H1 (cell line): ENCODE results near the gene SMARCAL1. TPM values are rescaled to one million over a fixed set of nuclear protein-coding genes. Genes with fewer than 3 reads are reported as not detected.
A peak's percentile ranks its signal among the peaks of the same experiment; 100 is the strongest.

ENCODE experiments used
- CBX5 ChIP-seq: fragments of 300-800, 300-1000 bp; sonication (generic); IDR thresholded peaks from 2 replicates; pipeline ENCODE4 v1.7.1; 2016; ENCODE audit warnings: antibody characterized with exemption, low read length, low read depth
- FOSL1 ChIP-seq: IDR thresholded peaks from 2 replicates; pipeline ENCODE4 v1.6.1; 2011; ENCODE audit warnings: mild to moderate bottlenecking, low read depth, low read length, moderate library complexity; ENCODE audit not compliant: insufficient read depth
- KDM4A ChIP-seq: IDR thresholded peaks from one replicate; pipeline ENCODE4 v1.7.1; 2012; ENCODE audit warnings: low read depth, mild to moderate bottlenecking, moderate library complexity, low read length, inconsistent platforms; ENCODE audit not compliant: severe bottlenecking
- KDM5A ChIP-seq: fragments of 200-600 bp; IDR thresholded peaks from 2 replicates; pipeline ENCODE4 v1.7.1; 2012; ENCODE audit warnings: mild to moderate bottlenecking, low read length, inconsistent platforms, mixed read lengths
- NRF1 ChIP-seq: IDR thresholded peaks from 2 replicates; pipeline ENCODE4 v1.6.1; 2011; ENCODE audit warnings: mild to moderate bottlenecking, low read depth, low read length, improper control_type of control experiment
- POLR2A ChIP-seq, 2 experiments: IDR thresholded peaks; 1 replicate in 1 of 2; 2 replicates in 1 of 2; pipeline ENCODE4 v1.6.1; 2011; ENCODE audit warnings: low read depth in 2 of 2, low read length in 2 of 2, mild to moderate bottlenecking in 2 of 2; ENCODE audit errors: control extremely low read depth in 1 of 2
- POLR2AphosphoS5 ChIP-seq: IDR thresholded peaks from 2 replicates; pipeline ENCODE4 v1.6.1; 2011; ENCODE audit warnings: low read depth, low read length
- RBBP5 ChIP-seq: IDR thresholded peaks from 2 replicates; pipeline ENCODE4 v1.7.1; 2012; ENCODE audit warnings: low read depth, mild to moderate bottlenecking, inconsistent platforms, low read length, moderate library complexity, borderline replicate concordance
- SP4 ChIP-seq: IDR thresholded peaks from 2 replicates; pipeline ENCODE4 v1.6.1; 2012; ENCODE audit warnings: low read length, inconsistent platforms
- TEAD4 ChIP-seq: IDR thresholded peaks from 2 replicates; pipeline ENCODE4 v1.6.1; 2012; ENCODE audit warnings: low read depth, low read length, inconsistent platforms, mixed read lengths
- polyA plus RNA-seq, 7 experiments: library from polyadenylated mRNA; depleted of rRNA in 3 of 7; stranded (reverse) in 5 of 7; unstranded in 2 of 7; fragments of >200 nt in 5 of 7; fragments of 200-250 nt in 2 of 7; gene quantifications; 1 replicate in 5 of 7; 2 replicates in 1 of 7; 4 replicates in 1 of 7; pipeline versions ENCODE4 v1.2.1 to v1.2.3, GENCODE V29; 2011 to 2013; ENCODE audit warnings: missing spikeins in 2 of 7, mixed read lengths in 2 of 7
- total RNA-seq: library from RNA; stranded (reverse); fragmentation: NEBNext Ultra II Directional; extraction: Animal tissue kit (Norgen Biotek cat#: 25700); gene quantifications from 2 replicates; pipeline ENCODE4 v1.2.1, GENCODE V29; 2021
- TF ChIP-seq, protein P1 (sequence below): fragments of 300-600 bp; sonication (generic); IDR thresholded peaks from 2 replicates; pipeline ENCODE4 v1.7.1; 2012; ENCODE audit warnings: low read length, moderate library complexity, mild to moderate bottlenecking, inconsistent platforms; ENCODE audit not compliant: insufficient replicate concordance

The SMARCAL1 gene
- total and polyA plus RNA-seq, 2 of the 8 experiments (the other 6 are each of a cell fraction or from before 2014, with no cell fraction given): 17.6 to 17.9 TPM

DNA sequence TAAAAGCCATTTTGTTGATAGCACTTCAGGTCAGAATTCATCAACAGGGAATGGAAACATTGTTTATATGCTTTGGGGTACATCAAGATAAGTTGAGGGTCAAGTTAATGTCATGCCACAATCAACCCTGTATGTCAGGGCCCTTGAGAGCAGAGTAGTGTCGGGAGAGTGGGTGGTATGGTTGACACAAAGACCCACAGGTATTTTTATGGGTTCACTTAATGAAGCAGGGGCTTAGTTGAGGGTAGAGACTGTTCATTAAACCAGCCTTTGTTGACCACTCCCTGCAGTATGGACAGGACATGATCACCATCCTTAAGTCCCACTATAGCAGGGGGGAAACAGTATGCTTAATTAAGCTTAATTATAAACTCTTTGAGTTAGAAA lies 92.1 kb downstream of the SMARCAL1 start (continued):
- TF ChIP-seq, protein P1, sequence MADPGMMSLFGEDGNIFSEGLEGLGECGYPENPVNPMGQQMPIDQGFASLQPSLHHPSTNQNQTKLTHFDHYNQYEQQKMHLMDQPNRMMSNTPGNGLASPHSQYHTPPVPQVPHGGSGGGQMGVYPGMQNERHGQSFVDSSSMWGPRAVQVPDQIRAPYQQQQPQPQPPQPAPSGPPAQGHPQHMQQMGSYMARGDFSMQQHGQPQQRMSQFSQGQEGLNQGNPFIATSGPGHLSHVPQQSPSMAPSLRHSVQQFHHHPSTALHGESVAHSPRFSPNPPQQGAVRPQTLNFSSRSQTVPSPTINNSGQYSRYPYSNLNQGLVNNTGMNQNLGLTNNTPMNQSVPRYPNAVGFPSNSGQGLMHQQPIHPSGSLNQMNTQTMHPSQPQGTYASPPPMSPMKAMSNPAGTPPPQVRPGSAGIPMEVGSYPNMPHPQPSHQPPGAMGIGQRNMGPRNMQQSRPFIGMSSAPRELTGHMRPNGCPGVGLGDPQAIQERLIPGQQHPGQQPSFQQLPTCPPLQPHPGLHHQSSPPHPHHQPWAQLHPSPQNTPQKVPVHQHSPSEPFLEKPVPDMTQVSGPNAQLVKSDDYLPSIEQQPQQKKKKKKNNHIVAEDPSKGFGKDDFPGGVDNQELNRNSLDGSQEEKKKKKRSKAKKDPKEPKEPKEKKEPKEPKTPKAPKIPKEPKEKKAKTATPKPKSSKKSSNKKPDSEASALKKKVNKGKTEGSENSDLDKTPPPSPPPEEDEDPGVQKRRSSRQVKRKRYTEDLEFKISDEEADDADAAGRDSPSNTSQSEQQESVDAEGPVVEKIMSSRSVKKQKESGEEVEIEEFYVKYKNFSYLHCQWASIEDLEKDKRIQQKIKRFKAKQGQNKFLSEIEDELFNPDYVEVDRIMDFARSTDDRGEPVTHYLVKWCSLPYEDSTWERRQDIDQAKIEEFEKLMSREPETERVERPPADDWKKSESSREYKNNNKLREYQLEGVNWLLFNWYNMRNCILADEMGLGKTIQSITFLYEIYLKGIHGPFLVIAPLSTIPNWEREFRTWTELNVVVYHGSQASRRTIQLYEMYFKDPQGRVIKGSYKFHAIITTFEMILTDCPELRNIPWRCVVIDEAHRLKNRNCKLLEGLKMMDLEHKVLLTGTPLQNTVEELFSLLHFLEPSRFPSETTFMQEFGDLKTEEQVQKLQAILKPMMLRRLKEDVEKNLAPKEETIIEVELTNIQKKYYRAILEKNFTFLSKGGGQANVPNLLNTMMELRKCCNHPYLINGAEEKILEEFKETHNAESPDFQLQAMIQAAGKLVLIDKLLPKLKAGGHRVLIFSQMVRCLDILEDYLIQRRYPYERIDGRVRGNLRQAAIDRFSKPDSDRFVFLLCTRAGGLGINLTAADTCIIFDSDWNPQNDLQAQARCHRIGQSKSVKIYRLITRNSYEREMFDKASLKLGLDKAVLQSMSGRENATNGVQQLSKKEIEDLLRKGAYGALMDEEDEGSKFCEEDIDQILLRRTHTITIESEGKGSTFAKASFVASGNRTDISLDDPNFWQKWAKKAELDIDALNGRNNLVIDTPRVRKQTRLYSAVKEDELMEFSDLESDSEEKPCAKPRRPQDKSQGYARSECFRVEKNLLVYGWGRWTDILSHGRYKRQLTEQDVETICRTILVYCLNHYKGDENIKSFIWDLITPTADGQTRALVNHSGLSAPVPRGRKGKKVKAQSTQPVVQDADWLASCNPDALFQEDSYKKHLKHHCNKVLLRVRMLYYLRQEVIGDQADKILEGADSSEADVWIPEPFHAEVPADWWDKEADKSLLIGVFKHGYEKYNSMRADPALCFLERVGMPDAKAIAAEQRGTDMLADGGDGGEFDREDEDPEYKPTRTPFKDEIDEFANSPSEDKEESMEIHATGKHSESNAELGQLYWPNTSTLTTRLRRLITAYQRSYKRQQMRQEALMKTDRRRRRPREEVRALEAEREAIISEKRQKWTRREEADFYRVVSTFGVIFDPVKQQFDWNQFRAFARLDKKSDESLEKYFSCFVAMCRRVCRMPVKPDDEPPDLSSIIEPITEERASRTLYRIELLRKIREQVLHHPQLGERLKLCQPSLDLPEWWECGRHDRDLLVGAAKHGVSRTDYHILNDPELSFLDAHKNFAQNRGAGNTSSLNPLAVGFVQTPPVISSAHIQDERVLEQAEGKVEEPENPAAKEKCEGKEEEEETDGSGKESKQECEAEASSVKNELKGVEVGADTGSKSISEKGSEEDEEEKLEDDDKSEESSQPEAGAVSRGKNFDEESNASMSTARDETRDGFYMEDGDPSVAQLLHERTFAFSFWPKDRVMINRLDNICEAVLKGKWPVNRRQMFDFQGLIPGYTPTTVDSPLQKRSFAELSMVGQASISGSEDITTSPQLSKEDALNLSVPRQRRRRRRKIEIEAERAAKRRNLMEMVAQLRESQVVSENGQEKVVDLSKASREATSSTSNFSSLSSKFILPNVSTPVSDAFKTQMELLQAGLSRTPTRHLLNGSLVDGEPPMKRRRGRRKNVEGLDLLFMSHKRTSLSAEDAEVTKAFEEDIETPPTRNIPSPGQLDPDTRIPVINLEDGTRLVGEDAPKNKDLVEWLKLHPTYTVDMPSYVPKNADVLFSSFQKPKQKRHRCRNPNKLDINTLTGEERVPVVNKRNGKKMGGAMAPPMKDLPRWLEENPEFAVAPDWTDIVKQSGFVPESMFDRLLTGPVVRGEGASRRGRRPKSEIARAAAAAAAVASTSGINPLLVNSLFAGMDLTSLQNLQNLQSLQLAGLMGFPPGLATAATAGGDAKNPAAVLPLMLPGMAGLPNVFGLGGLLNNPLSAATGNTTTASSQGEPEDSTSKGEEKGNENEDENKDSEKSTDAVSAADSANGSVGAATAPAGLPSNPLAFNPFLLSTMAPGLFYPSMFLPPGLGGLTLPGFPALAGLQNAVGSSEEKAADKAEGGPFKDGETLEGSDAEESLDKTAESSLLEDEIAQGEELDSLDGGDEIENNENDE: peak; percentile 48
- TF ChIP-seq KDM5A (no peak), CBX5 (no peak), KDM4A (no peak), SP4 (no peak), POLR2A (IDR thresholded peaks at IDR 0.05; ENCODE audit: control extremely low read depth in 1 of 2, low read depth in 2 of 2, low read length in 2 of 2) (peak; percentile 42 to 79; a peak in 2 of 3 replicates), RBBP5 (no peak), TEAD4 (no peak), FOSL1 (no peak), POLR2AphosphoS5 (peak; percentile 89; the same call in 1 of the 2 replicates), NRF1 (no peak; the same call in 1 of the 2 replicates)
